ENCODE data around the gene RIN2. TPM values are rescaled to one million over a fixed set of nuclear protein-coding genes. Genes with fewer than 3 reads are reported as not detected.

RIN2 gene
- total RNA-seq, 6 donors from 2014 or later: 89.5 to 149 (median 109) TPM

DNA sequence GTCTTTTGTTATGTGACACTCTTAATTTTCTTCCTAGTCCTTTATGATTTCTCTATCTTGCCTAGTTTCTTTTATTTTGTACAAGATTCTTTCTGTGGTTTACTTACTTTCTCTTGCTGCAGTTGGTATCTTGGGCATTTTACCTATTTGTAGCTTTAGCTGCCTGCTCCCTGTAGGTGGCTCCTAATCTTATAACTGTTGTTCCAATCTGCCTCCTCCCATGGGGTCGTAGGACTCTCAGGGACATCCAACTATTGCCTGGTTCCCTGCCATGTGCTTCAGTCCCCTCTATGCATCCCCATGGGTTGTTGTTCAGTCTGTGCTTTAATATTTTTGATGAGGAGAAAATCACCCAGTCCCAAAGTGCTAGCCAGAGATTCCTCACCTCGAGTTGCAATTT, 31.4 kb downstream of the RIN2 start:
- Histone ChIP-seq H3K4me1 (peaks cover 25 to 26% (median 25%) of the 10 kb centered on the region in 4 donors), H3K27ac (no peak overlapping the region), H3K36me3 (no peaks in the 10 kb centered on the region), H3K9me3 (no peaks in the 10 kb centered on the region), H3K27me3 (no peaks in the 10 kb centered on the region), H3K4me3 (no peak overlapping the region)
- no peak for TF ChIP-seq POLR2A (IDR thresholded peaks at IDR 0.05)
- no peak for TF ChIP-seq EP300 (IDR thresholded peaks at IDR 0.05)
- TF ChIP-seq POLR2AphosphoS5 (IDR thresholded peaks at IDR 0.05): no peak
- TF ChIP-seq, protein P1, sequence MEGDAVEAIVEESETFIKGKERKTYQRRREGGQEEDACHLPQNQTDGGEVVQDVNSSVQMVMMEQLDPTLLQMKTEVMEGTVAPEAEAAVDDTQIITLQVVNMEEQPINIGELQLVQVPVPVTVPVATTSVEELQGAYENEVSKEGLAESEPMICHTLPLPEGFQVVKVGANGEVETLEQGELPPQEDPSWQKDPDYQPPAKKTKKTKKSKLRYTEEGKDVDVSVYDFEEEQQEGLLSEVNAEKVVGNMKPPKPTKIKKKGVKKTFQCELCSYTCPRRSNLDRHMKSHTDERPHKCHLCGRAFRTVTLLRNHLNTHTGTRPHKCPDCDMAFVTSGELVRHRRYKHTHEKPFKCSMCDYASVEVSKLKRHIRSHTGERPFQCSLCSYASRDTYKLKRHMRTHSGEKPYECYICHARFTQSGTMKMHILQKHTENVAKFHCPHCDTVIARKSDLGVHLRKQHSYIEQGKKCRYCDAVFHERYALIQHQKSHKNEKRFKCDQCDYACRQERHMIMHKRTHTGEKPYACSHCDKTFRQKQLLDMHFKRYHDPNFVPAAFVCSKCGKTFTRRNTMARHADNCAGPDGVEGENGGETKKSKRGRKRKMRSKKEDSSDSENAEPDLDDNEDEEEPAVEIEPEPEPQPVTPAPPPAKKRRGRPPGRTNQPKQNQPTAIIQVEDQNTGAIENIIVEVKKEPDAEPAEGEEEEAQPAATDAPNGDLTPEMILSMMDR (IDR thresholded peaks at IDR 0.05): no peak
- DNase-seq (no peak), ATAC-seq (ENCODE audit: low FRiP score in 2 of 2) (no peak)
- WGBS, 2 donors: 78 to 86% methylated on average over 2 of the region's 2 CpGs

DNA sequence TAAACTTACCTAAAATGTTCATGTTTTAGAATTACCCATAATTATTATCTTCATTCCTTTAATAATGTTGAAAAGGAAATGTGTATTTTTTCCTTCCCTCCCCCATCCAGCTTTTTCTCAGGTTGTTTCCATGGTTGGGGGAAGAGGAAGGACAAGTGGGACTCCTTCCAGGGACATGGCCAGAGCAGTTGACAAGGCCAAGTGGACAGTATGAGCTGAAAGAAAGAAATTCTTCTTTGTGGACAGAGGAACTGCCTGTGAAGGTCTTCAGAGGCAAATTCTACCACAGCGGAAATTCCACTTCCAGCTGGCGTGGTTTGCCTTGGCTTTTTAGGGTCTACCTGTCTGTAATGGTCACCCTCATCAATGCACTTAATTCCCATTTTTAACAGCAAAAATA, 33.8 kb downstream of the RIN2 start:
- TF ChIP-seq POLR2AphosphoS5 (IDR thresholded peaks at IDR 0.05) (no peak), EP300 (IDR thresholded peaks at IDR 0.05) (no peak), POLR2A (IDR thresholded peaks at IDR 0.05) (no peak)
- TF ChIP-seq, protein P1 (IDR thresholded peaks at IDR 0.05): no peak
- ATAC-seq (ENCODE audit: low FRiP score in 2 of 2) (no peak), DNase-seq (no peak)
- WGBS, 2 donors: 95 to 100% methylated on average over 2 of the region's 2 CpGs
- Histone ChIP-seq H3K27me3 (no peaks in the 10 kb centered on the region), H3K4me3 (no peak overlapping the region), H3K36me3 (no peaks in the 10 kb centered on the region), H3K27ac (no peak overlapping the region), H3K4me1 (peaks cover under 1 to 3% (median 1%) of the 10 kb centered on the region in 4 donors), H3K9me3 (no peaks in the 10 kb centered on the region)

DNA sequence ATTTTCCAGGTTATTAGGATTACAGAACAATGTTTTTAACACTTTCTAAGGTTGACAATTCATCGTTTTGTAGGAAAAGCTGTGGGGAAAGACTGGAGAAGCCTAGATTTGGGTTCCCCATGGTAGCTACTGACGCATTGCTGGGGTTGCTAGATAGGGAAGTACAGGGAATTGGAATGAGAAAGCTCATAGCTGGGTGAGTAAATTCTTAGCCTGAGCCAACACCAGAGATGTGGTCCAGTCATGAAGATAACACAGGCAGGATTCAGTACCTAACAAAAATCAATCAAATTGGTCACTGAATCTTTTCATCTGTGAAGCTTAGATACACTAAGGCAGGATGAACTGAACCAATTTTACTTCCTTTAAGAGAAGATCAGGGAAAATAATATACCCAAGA, 35.7 kb downstream of the RIN2 start:
- Histone ChIP-seq H3K36me3 (no peaks in the 10 kb centered on the region), H3K27me3 (no peaks in the 10 kb centered on the region), H3K9me3 (no peaks in the 10 kb centered on the region), H3K4me1 (no peaks in the 10 kb centered on the region), H3K27ac (no peak overlapping the region), H3K4me3 (no peak overlapping the region)
- no peak for TF ChIP-seq EP300 (IDR thresholded peaks at IDR 0.05)
- TF ChIP-seq, protein P1 (IDR thresholded peaks at IDR 0.05): no peak
- DNase-seq (no peak), ATAC-seq (ENCODE audit: low FRiP score in 2 of 2) (no peak)
- WGBS, 2 donors: 95 to 100% methylated on average over 2 of the region's 2 CpGs

DNA sequence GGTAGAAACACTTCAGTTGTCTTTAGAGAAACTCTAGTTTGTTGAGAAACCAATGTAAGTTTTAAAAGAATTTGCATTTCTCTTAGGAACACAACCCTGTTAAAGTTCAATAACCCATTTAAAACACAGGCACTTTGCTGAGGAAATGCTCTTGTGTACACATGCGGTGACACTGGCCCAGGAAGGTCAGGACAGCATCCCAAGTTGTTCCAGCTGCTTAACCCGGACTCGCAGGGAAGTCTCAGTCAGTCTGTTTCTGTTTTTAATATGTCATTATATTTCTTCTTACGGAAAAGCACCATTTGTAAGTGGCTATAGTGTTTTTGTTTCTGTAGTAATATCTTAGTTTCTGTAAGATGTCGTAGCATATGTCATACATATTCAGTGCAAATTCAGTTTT, 36.9 kb downstream of the RIN2 start:
- no peak for TF ChIP-seq POLR2A (IDR thresholded peaks at IDR 0.05)
- Histone ChIP-seq H3K27ac (no peak overlapping the region), H3K36me3 (peaks cover 0 to 3% (median 1%) of the 10 kb centered on the region in 4 donors), H3K4me3 (no peak overlapping the region), H3K27me3 (no peaks in the 10 kb centered on the region), H3K9me3 (no peaks in the 10 kb centered on the region), H3K4me1 (no peaks in the 10 kb centered on the region)
- ATAC-seq (ENCODE audit: low FRiP score in 2 of 2) (no peak), DNase-seq (no peak)
- 48 to 65% methylated on average over 5 of the region's 5 CpGs for WGBS, 2 donors

DNA sequence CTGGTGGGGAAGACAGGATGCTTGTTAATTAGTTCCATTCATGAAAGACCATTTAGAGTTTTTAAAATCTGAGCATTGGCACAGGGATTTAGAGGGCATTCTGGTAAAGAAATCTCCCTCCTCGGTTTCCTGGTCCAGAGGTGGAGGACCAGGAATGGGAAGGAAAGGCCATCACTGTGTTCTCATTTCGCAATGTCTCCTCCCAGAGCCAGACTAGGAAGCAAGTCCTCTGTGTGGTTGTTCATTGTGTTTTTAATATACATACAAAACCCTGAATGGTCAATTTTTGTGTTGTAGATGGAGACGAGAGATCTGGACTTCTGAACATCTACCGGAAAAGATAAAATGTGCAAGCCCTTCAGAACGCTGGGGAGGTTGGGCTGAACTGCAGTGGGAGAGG, 41.3 kb downstream of the RIN2 start:
- ATAC-seq (ENCODE audit: low FRiP score in 2 of 2): no peak
- H3K9me3 ChIP-seq: no peaks in the 10 kb centered on the region
- H3K27me3 ChIP-seq: no peaks in the 10 kb centered on the region
- peaks cover 0 to 7% (median 0%) of the 10 kb centered on the region in 4 donors for H3K4me1 ChIP-seq
- H3K27ac ChIP-seq: no peak overlapping the region
- peaks cover 0 to 19% (median 5%) of the 10 kb centered on the region in 4 donors for H3K36me3 ChIP-seq
- no peak overlapping the region for H3K4me3 ChIP-seq
- TF ChIP-seq POLR2A (IDR thresholded peaks at IDR 0.05) (no peak), POLR2AphosphoS5 (IDR thresholded peaks at IDR 0.05) (no peak), EP300 (IDR thresholded peaks at IDR 0.05) (no peak)
- TF ChIP-seq, protein P1 (IDR thresholded peaks at IDR 0.05): no peak
- 79 to 85% methylated on average over 5 of the region's 5 CpGs for WGBS, 2 donors
- no peak for DNase-seq
